Esophagus muscularis mucosa (tissue), 4 donors: Measurements from ENCODE around the gene LRP5. TPM values are rescaled to one million over a fixed set of nuclear protein-coding genes. Genes with fewer than 3 reads are reported as not detected.
"Not testable (repeated sequence)": the region's sequence is repeated elsewhere in the genome, so short reads cannot be mapped to it uniquely, and the experiment has no call there.

Experiments
- DNase-seq: peaks from one replicate; pipeline ENCODE4 v3.0.0-alpha.2; 2017; ENCODE audit errors: extremely low spot score
- H3K27ac ChIP-seq, 4 donors: fragments of 200-600 bp; sonication (generic); replicated peaks in 1 of 4; 1 replicate in 3 of 4; 2 replicates in 1 of 4; pipeline ENCODE4 v1.5.1; 2016 to 2019; ENCODE audit warnings: mild to moderate bottlenecking in 1 of 4
- H3K27me3 ChIP-seq, 4 donors: fragments of 200-600 bp; sonication (generic); one replicate each; pipeline versions ENCODE4 v1.5.1 to v1.6.0; 2016 to 2019
- H3K36me3 ChIP-seq, 4 donors: fragments of 200-600 bp; sonication (generic); one replicate each; pipeline ENCODE4 v1.5.1; 2016 to 2019
- H3K4me1 ChIP-seq, 4 donors: fragments of 200-600 bp; sonication (generic); one replicate each; pipeline ENCODE4 v1.5.1; 2016 to 2019
- H3K4me3 ChIP-seq, 4 donors: fragments of 200-600 bp; sonication (generic); 1 replicate in 2 of 4; 2 replicates in 2 of 4; pipeline ENCODE4 v1.5.1; 2016 to 2019; ENCODE audit warnings: mild to moderate bottlenecking in 4 of 4, moderate library complexity in 1 of 4
- H3K9me3 ChIP-seq, 4 donors: fragments of 200-600 bp; sonication (generic); 1 replicate in 3 of 4; 2 replicates in 1 of 4; pipeline ENCODE4 v1.5.1; 2016 to 2019
- CTCF ChIP-seq, 3 experiments: fragments of 200-600 bp in 2 of 3; fragments of 450-650 bp in 1 of 3; sonication (generic) in 2 of 3; IDR thresholded peaks; one replicate each; pipeline ENCODE4 v1.5.1; 2017 to 2019; ENCODE audit warnings: antibody characterized with exemption in 3 of 3, mild to moderate bottlenecking in 2 of 3, moderate library complexity in 1 of 3
- EP300 ChIP-seq: sonication (generic); formaldehyde crosslinking; IDR thresholded peaks from one replicate; pipeline ENCODE4 v1.6.1; 2017; ENCODE audit warnings: antibody characterized with exemption
- POLR2A ChIP-seq: fragments of 450-650 bp; IDR thresholded peaks from one replicate; pipeline ENCODE4 v1.6.1; 2017; ENCODE audit warnings: antibody characterized with exemption, moderate library complexity, mild to moderate bottlenecking, low read depth
- POLR2AphosphoS5 ChIP-seq, 2 donors: sonication (generic); formaldehyde crosslinking; IDR thresholded peaks; one replicate each; pipeline ENCODE4 v1.6.1; 2017; ENCODE audit warnings: antibody characterized with exemption in 2 of 2
- WGBS: methylation state at CpG from one replicate; pipeline ENCODE4 v1.1.5; 2018; 5-methylcytosine and 5-hydroxymethylcytosine counted together
- intact Hi-C: fragments of 100-400 bp; cut with DNase I; formaldehyde crosslinking; loops from one replicate; pipeline ENCODE4 v1.15.1; 2023
- total RNA-seq, 4 donors: library from RNA; depleted of rRNA; stranded (reverse); fragments of >200 nt; gene quantifications; one replicate each; pipeline versions ENCODE4 v1.1.0 to v1.2.1, GENCODE V29; 2016

The LRP5 gene
- total RNA-seq, 4 donors from 2014 or later: 34.0 to 78.4 (median 56.2) TPM

DNA sequence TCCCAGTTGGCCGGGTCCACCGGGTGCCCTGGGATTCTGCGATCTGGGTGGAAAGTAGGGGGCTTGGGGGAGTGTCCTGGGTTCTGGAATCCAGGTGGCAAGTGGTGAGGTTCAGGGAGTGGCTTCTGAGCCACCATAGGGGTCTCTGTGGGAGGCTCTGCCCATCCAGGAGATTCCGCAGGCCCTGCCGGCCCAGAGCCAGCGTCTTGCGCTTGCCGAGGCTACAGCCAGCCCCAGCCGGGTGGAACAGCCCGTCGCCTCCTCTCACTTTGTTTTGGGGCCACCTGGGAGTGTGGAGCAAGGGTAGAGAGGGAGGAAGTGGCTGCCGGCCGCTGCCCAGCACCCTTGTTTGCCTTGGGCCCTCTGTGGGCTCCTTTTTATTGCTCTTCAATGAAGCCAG, 87.5 kb downstream of the LRP5 start:
- peaks cover 33 to 69% (median 58%) of the 10 kb centered on the region in 4 donors for H3K4me1 ChIP-seq
- H3K4me3 ChIP-seq: no peak overlapping the region
- H3K27ac ChIP-seq: peak overlapping the region; percentile 85 to 90 (median 88)
- WGBS: 64% methylated on average over 4 of the region's 13 CpGs
- H3K9me3 ChIP-seq: no peaks in the 10 kb centered on the region
- H3K27me3 ChIP-seq: no peaks in the 10 kb centered on the region
- peaks cover 0 to 45% (median 32%) of the 10 kb centered on the region in 4 donors for H3K36me3 ChIP-seq
- no peak for DNase-seq
- intact Hi-C loops: loop anchor here (5.0 kb wide), 1 partner anchor 88 kb away; the partner anchor contains the start of gene LRP5
- TF ChIP-seq CTCF (IDR thresholded peaks at IDR 0.05) (no peak), POLR2AphosphoS5 (IDR thresholded peaks at IDR 0.05) (peak in 1 of 2 donors; percentile 3)

DNA sequence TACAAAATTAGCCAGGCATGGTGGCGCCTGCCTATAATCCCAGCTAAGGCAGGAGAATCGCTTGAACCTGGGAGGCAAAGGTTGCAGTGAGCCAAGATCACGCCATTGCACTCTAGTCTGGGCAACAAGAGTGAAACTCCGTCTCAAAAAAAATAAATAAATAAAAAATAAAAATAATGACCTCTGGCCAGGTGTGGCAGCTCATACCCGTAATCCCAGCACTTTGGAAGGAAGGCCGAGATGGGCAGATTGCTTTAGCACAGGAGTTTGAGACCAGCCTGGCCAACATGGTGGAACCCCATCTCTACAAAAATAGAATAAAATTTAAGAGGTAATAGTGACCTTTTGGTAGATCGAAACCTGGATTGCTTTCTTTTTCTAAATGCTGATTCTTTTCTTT, 88.2 kb downstream of the LRP5 start:
- Histone ChIP-seq H3K36me3 (peaks cover 0 to 42% (median 32%) of the 10 kb centered on the region in 4 donors), H3K4me1 (peaks cover 33 to 76% (median 64%) of the 10 kb centered on the region in 4 donors), H3K27ac (peak overlapping the region; percentile 85 to 90 (median 88))
- 96% methylated on average over 7 of the region's 7 CpGs for WGBS
- intact Hi-C loops, H3K4me3 ChIP-seq, H3K9me3 ChIP-seq, DNase-seq, H3K27me3 ChIP-seq: not testable (repeated sequence)

DNA sequence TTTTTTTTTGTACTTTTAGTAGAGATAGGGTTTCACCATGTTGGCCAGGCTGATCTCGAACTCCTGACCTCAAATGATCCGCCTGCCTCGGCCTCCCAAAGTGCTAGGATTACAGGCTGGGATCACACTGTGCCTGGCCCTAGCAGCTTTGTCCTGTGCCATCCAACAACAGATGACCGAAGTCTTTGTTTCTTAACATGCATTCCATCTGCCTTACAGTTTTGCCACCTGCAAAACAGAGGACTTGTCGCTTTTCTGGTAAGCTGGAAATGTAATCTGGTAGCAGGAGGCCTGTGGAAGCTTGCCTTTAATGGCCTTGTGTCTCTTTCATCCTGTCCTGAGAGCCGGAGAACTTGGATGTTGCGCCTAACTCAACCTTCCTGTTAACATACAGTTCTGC, 89.5 kb downstream of the LRP5 start:
- no peaks in the 10 kb centered on the region for H3K9me3 ChIP-seq
- H3K27me3 ChIP-seq: no peaks in the 10 kb centered on the region
- peaks cover 33 to 85% (median 72%) of the 10 kb centered on the region in 4 donors for H3K4me1 ChIP-seq
- no peak overlapping the region for H3K4me3 ChIP-seq
- TF ChIP-seq POLR2A (no peak), CTCF (IDR thresholded peaks at IDR 0.05) (no peak), EP300 (no peak), POLR2AphosphoS5 (IDR thresholded peaks at IDR 0.05) (no peak)
- H3K36me3 ChIP-seq: peaks cover 0 to 43% (median 34%) of the 10 kb centered on the region in 4 donors
- peak overlapping the region; percentile 85 to 90 (median 88) for H3K27ac ChIP-seq
- intact Hi-C loops: no loop called here
- DNase-seq: no peak
- WGBS: 79% methylated on average over 7 of the region's 7 CpGs

DNA sequence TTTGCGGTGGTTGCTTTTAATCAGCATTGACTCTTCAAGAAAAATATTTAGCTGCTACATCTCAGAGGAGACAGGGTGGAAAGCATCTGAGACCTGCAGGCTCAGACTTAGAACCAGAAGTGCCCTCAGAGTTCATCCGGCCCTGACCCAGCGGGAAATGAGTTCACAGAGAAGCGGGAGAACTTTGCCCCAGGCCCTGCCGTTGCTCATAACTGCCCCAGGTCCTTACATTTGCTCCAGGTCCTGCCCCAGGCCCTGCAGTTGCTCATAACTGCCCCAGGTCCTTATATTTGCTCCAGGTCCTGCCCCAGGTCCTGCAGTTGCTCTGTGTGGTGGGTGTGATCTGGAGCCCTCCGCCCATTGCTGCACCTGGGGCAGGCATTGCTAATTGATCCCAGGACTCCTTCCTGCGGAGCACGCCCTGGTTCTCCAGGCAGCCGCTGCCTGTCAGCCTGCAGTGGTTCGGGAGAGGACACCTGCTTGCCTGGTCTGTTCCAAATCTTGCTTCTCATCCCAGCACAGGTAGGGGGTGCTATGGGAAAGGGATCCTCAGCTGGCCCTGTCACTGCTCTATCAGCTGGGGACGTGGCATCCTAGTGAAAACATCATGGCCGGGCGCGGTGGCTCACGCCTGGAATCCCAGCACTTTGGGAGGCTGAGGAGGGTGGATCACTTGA, 90.1 kb downstream of the LRP5 start:
- no peak for DNase-seq
- WGBS: 91% methylated on average over 15 of the region's 15 CpGs
- Histone ChIP-seq H3K36me3 (peaks cover 0 to 47% (median 34%) of the 10 kb centered on the region in 4 donors), H3K9me3 (no peaks in the 10 kb centered on the region), H3K27me3 (no peaks in the 10 kb centered on the region), H3K27ac (peak overlapping the region; percentile 5 to 90 (median 64)), H3K4me1 (peaks cover 31 to 84% (median 69%) of the 10 kb centered on the region in 4 donors), H3K4me3 (no peak overlapping the region)
- intact Hi-C loops: no loop called here
- no peak for TF ChIP-seq CTCF (IDR thresholded peaks at IDR 0.05)
- no peak for TF ChIP-seq EP300
- no peak for TF ChIP-seq POLR2A
- TF ChIP-seq POLR2AphosphoS5 (IDR thresholded peaks at IDR 0.05): no peak

GRCh38 chr11:68403424-68403823, 91.0 kb downstream of the LRP5 start:
- TF ChIP-seq POLR2A: no peak
- TF ChIP-seq POLR2AphosphoS5 (IDR thresholded peaks at IDR 0.05): no peak
- no peak for TF ChIP-seq CTCF (IDR thresholded peaks at IDR 0.05)
- TF ChIP-seq EP300: no peak
- Histone ChIP-seq H3K36me3 (peaks cover 0 to 55% (median 38%) of the 10 kb centered on the region in 4 donors), H3K4me3 (no peak overlapping the region), H3K27ac (peak overlapping the region in 1 of 4 donors; percentile 38), H3K27me3 (no peaks in the 10 kb centered on the region), H3K9me3 (no peaks in the 10 kb centered on the region), H3K4me1 (peaks cover 24 to 75% (median 61%) of the 10 kb centered on the region in 4 donors)
- intact Hi-C loops: no loop called here
- no peak for DNase-seq
- WGBS: 96% methylated on average over 12 of the region's 18 CpGs
